Cardiac muscle cell (in vitro differentiated cells and primary cell): ENCODE data around the gene TLL2. TPM values are rescaled to one million over a fixed set of nuclear protein-coding genes. Genes with fewer than 3 reads are reported as not detected.

Experiments used
- DNase-seq, 2 donors: peaks; one replicate each; pipeline versions ENCODE4 v3.0.0 to v3.0.0-alpha.2; 2010 to 2017; ENCODE audit warnings: low read depth in 1 of 2, low spot score in 1 of 2
- H3K27ac ChIP-seq: fragments of 200-600 bp; sonication (generic); 2 replicates; pipeline ENCODE4 v1.5.1; 2016
- H3K27me3 ChIP-seq: fragments of 200-600 bp; sonication (generic); 2 replicates; pipeline ENCODE4 v1.6.0; 2016; ENCODE audit warnings: control low read depth
- H3K36me3 ChIP-seq: fragments of 200-600 bp; sonication (generic); 2 replicates; pipeline ENCODE4 v1.5.1; 2016; ENCODE audit warnings: control low read depth
- H3K4me1 ChIP-seq: fragments of 200-600 bp; sonication (generic); 2 replicates; pipeline ENCODE4 v1.8.1; 2017; ENCODE audit warnings: low read depth, mild to moderate bottlenecking, mixed run types
- H3K4me3 ChIP-seq: fragments of 200-600 bp; sonication (generic); 2 replicates; pipeline ENCODE4 v1.5.1; 2016; ENCODE audit warnings: mild to moderate bottlenecking
- H3K9me3 ChIP-seq: fragments of 200-600 bp; sonication (generic); 2 replicates; pipeline ENCODE4 v1.5.1; 2017; ENCODE audit warnings: low read depth, mild to moderate bottlenecking, control low read depth
- polyA plus RNA-seq: library from polyadenylated mRNA; unstranded; fragments of >200 nt; fragmentation: Nextera tagmentation; extraction: Ambion mirVana; gene quantifications from 2 replicates; pipeline ENCODE4 v1.2.1, GENCODE V29; 2016
- total RNA-seq: library from RNA; depleted of rRNA; stranded (reverse); fragments of >200 nt; gene quantifications from 2 replicates; pipeline ENCODE4 v1.2.3, GENCODE V29; 2016
- TF ChIP-seq, protein P1 (sequence below): IDR thresholded peaks from 2 replicates; pipeline ENCODE4 v1.5.1; 2012; ENCODE audit warnings: low read depth, mild to moderate bottlenecking, low read length

TLL2 gene
- total and polyA plus RNA-seq, 2 experiments from 2014 or later = 0.15 to 0.55 TPM

DNA sequence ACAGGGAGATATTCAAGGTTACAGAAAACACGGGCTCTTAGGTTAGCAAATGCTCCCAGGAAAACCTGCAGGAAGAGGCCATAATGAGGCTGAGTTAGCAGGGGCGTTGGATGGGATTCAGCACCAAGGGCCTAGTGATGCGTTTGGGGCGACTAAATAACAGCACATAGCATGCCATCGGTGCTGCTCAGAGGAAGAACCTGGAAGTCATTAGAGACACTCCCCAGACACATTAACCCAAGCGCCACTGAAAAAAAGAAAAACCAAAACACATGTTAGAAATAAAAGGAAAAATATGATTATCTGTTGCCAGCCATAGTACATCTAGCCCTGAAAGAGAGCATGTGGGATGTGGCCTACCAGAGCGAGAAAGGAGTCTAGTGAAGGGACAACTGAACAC, 126.1 kb downstream of the TLL2 start:
- H3K36me3 ChIP-seq = no peaks in the 10 kb centered on the region
- DNase-seq = no peak
- no peak overlapping the region for H3K27ac ChIP-seq
- H3K4me1 ChIP-seq = no peaks in the 10 kb centered on the region
- H3K4me3 ChIP-seq = no peak overlapping the region
- TF ChIP-seq, protein P1, sequence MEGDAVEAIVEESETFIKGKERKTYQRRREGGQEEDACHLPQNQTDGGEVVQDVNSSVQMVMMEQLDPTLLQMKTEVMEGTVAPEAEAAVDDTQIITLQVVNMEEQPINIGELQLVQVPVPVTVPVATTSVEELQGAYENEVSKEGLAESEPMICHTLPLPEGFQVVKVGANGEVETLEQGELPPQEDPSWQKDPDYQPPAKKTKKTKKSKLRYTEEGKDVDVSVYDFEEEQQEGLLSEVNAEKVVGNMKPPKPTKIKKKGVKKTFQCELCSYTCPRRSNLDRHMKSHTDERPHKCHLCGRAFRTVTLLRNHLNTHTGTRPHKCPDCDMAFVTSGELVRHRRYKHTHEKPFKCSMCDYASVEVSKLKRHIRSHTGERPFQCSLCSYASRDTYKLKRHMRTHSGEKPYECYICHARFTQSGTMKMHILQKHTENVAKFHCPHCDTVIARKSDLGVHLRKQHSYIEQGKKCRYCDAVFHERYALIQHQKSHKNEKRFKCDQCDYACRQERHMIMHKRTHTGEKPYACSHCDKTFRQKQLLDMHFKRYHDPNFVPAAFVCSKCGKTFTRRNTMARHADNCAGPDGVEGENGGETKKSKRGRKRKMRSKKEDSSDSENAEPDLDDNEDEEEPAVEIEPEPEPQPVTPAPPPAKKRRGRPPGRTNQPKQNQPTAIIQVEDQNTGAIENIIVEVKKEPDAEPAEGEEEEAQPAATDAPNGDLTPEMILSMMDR = no peak
- no peaks in the 10 kb centered on the region for H3K9me3 ChIP-seq
- peaks cover 15% of the 10 kb centered on the region for H3K27me3 ChIP-seq

GRCh38 chr10:96387161-96387560, 126.6 kb downstream of the TLL2 start:
- Histone ChIP-seq H3K27me3 (peaks cover 15% of the 10 kb centered on the region), H3K36me3 (no peaks in the 10 kb centered on the region), H3K4me3 (no peak overlapping the region), H3K4me1 (no peaks in the 10 kb centered on the region), H3K9me3 (no peaks in the 10 kb centered on the region), H3K27ac (no peak overlapping the region)
- DNase-seq = no peak
- TF ChIP-seq, protein P1 = no peak

DNA sequence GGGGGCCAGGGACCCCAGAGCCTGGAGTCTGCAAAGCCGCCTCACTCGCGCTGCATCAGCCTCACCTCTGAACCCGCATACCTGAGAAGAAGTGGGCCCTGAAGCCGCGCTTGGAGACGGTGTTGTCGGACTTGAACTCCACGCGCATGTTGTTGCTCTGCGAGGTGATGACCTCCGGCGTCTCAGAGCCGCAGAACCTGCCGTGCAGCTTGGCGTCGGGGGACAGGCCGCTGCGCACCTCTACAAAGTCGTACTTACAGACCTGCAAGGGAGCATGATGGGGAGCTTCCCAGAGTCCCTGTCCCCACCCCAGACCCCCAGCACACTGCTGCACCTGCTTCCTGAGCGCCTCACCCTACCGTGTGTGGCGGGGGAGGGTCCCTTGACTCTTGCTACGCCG, 129.2 kb downstream of the TLL2 start:
- H3K27ac ChIP-seq = no peak overlapping the region
- H3K36me3 ChIP-seq = no peaks in the 10 kb centered on the region
- H3K4me3 ChIP-seq = no peak overlapping the region
- peaks cover 8% of the 10 kb centered on the region for H3K27me3 ChIP-seq
- no peaks in the 10 kb centered on the region for H3K9me3 ChIP-seq
- DNase-seq = no peak
- TF ChIP-seq, protein P1 = no peak
- no peaks in the 10 kb centered on the region for H3K4me1 ChIP-seq

- Histone ChIP-seq H3K4me3 (no peak overlapping the region), H3K9me3 (no peaks in the 10 kb centered on the region), H3K27ac (no peak overlapping the region), H3K36me3 (no peaks in the 10 kb centered on the region), H3K27me3 (no peaks in the 10 kb centered on the region), H3K4me1 (no peaks in the 10 kb centered on the region)
- no peak for DNase-seq
- TF ChIP-seq, protein P1 = no peak
These were observed 132.9 kb downstream of the TLL2 start for GRCh38 chr10:96380821-96381220.

- Histone ChIP-seq H3K4me3 (no peak overlapping the region), H3K27ac (no peak overlapping the region), H3K27me3 (no peaks in the 10 kb centered on the region), H3K9me3 (no peaks in the 10 kb centered on the region), H3K4me1 (no peaks in the 10 kb centered on the region), H3K36me3 (no peaks in the 10 kb centered on the region)
- TF ChIP-seq, protein P1 = no peak
- DNase-seq = no peak
These were observed 134.0 kb downstream of the TLL2 start for GRCh38 chr10:96379758-96380157.

- H3K4me3 ChIP-seq = no peak overlapping the region
- DNase-seq = no peak
- H3K4me1 ChIP-seq = no peaks in the 10 kb centered on the region
- H3K27ac ChIP-seq = no peak overlapping the region
- no peaks in the 10 kb centered on the region for H3K9me3 ChIP-seq
- TF ChIP-seq, protein P1 = no peak
- H3K27me3 ChIP-seq = peaks cover 7% of the 10 kb centered on the region
- H3K36me3 ChIP-seq = no peaks in the 10 kb centered on the region
These were observed 135.0 kb downstream of the TLL2 start for GRCh38 chr10:96378741-96379140.
